Hepatocyte (in vitro differentiated cells): ENCODE data around the gene CEP89.

ENCODE experiments used
- EZH2 ChIP-seq: fragments of 200-600 bp; sonication (generic); IDR thresholded peaks from 2 replicates; pipeline ENCODE4 v1.6.1; 2016; ENCODE audit warnings: antibody characterized with exemption, mild to moderate bottlenecking, borderline replicate concordance
- EZH2phosphoT487 ChIP-seq: fragments of 200-600 bp; sonication (generic); IDR thresholded peaks from one replicate; pipeline ENCODE4 v1.6.1; 2018; ENCODE audit warnings: antibody characterized with exemption, mild to moderate bottlenecking, low read depth, moderate library complexity; ENCODE audit not compliant: unreplicated experiment, severe bottlenecking
- TF ChIP-seq, protein P1 (sequence below): fragments of 200-600 bp; sonication (generic); IDR thresholded peaks from 2 replicates; pipeline ENCODE4 v1.5.1; 2016; ENCODE audit warnings: antibody characterized with exemption, mild to moderate bottlenecking; ENCODE audit not compliant: poor library complexity

DNA sequence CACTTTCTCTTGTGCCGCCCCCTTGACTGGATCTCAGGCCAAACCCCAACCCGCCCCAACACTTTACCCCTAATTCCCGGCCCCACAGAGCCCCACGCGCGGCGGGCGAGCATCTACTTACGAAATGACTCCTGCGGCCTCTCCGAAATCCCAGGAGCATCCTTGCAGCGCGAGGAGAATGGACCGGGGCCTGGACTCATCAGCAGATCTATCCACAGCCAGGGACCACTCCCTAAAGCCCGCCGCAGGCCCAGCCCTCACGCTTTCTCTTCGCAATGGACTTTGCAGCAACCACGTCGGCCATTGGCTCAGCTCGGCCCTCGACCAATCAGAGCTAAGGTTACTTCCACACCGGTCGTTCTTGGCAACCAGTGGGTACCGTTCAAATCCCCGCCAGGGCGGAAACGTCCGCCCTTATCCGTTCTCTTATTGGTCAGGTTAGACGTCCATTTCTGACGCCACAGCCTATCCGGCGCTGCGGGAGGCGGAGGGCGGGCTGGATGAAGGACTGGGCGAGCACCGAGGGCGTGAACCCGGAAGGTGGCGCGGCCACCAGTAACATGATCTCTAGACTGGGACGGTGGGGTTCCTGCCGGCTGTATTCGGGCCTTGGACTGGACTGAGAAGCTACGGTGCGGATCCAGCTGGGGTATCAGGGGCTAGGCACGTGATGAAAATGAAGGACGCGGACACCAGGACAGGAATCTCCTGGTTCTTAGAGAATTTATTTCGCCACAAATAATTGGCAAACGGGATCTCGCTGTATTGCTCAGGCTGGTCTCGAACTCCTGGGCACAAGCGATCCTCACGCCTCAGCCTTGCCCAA lies at the start of gene CEP89, which contains the start of gene FAAP24:
- TF ChIP-seq, protein P1, sequence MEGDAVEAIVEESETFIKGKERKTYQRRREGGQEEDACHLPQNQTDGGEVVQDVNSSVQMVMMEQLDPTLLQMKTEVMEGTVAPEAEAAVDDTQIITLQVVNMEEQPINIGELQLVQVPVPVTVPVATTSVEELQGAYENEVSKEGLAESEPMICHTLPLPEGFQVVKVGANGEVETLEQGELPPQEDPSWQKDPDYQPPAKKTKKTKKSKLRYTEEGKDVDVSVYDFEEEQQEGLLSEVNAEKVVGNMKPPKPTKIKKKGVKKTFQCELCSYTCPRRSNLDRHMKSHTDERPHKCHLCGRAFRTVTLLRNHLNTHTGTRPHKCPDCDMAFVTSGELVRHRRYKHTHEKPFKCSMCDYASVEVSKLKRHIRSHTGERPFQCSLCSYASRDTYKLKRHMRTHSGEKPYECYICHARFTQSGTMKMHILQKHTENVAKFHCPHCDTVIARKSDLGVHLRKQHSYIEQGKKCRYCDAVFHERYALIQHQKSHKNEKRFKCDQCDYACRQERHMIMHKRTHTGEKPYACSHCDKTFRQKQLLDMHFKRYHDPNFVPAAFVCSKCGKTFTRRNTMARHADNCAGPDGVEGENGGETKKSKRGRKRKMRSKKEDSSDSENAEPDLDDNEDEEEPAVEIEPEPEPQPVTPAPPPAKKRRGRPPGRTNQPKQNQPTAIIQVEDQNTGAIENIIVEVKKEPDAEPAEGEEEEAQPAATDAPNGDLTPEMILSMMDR, result no peak
- no peak for TF ChIP-seq EZH2
- TF ChIP-seq EZH2phosphoT487, result no peak
